ENCODE data around the gene CBFA2T3.
"Not testable (repeated sequence)": the region's sequence is repeated elsewhere in the genome, so short reads cannot be mapped to it uniquely, and the experiment has no call there.

CBFA2T3 gene

DNA sequence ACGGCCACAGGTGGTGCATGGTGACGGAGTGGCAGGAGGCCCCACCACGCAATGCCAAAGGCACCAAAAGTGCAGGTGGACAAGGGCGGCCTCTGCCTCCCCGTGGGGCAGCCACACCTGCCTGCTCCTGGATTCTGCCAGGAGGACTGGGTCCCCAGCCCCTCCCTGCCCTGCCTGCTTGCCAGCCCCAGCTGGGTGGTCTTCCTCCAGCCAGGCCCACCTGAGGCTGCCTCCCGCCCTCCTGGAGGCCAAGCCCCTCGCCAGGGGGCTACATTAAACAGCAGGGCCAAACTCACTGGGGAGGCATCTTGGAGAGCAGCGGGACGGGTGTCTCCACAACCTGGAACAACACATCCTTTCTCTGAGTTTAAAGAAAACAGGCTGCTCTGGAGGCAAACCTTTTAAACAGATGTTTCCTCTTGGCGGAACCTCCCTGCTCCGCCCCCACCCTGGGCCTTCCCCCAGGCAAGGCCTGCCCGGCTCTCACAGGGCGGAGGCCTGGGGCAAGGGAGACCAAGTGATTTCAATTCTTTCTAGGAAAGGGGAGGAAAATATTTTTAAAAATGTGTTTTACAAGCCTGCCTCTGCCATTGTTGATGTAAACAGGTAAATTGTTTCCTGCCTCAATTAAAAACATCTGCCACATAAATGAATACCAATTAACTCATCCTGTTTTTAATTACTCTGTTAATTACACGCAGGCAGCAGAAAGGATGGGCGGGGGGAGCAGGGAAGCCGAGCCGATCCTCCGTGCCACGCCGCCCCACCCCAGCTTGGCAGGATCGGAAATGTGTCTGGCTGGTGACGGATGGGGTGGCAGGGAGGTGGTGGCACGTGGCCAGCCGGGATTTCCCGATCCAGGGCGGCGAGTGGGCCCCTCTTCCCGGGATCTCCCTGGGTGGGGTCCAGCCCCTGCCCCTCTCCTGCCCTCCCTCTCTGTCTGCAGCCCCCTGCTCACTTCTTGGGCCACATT, 56.1 kb downstream of the CBFA2T3 start:
- DNase-seq = peak; percentile 39

DNA sequence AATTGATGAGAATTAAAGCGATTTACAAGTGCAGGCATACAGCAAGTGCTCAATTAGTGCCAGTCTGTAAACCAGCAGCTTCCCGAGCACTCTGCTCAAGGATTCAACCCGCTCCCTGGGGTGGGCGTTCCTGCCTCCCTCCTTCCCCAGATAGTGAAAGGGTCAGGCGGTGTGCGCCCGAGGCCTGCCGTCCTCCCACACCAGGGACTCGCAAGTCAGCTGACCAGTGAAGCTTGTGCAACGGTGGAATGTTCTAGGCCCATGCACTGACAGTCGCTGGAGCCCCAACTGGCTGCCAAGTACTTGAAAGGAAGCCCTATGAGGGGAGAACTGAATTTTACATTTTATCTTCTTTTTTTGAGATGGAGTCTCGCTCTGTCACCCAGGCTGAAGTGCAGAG, 57.1 kb downstream of the CBFA2T3 start:
- DNase-seq = no peak

DNA sequence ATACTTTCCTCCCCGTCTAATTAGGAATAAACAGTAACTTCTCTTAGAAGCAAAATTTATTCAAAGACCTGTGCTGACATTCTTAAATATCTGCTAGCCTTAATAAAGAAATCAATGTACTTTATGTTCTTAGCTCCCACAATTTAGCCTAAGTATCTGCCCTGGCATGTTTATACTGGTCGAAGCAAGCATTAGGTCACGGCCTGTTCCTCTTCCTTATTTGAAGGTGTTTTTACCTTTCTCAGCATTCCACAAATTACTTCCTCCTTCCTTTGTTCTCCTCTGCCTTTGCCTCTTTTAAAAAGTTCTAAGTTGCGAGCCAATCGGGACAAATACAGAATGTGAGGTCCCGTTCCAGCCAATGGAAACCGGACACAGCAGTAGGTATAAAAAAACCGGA, 58.1 kb downstream of the CBFA2T3 start:
- DNase-seq = not testable (repeated sequence)

DNA sequence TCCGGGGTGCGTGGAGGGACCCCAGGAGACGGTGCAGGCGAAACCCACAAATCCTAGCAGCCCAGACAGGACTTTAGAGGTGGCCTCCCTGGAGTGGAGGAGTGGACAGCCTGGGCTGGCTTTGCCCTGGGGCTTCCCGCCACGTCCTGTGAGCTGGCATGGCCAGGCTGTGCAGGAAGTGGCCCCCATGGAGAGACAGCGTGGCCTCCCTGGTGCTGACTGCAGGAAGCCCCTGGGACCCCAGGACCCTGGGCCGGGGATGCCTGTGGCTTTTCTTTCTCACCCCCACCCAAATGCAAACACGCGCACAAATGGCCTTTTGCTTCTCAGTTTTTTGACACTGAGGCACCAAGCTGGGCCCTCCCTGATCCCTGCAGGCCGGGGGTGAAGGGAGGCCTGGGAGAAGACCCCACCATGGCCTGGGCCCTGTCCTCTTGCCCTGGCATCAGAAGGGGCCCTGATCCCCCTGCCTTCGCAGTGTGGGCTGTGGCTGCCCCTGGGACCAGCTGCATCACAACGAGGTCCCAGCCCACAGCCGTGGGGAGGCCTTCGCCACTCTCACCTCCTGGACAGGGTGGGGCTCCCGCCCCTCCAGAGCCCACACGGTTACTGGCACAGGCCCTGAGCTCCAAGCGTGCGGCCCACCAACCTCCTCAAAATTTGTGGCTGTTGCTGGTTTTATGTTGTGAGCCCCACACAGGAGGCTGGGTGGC, 58.9 kb downstream of the CBFA2T3 start:
- DNase-seq = no peak

DNA sequence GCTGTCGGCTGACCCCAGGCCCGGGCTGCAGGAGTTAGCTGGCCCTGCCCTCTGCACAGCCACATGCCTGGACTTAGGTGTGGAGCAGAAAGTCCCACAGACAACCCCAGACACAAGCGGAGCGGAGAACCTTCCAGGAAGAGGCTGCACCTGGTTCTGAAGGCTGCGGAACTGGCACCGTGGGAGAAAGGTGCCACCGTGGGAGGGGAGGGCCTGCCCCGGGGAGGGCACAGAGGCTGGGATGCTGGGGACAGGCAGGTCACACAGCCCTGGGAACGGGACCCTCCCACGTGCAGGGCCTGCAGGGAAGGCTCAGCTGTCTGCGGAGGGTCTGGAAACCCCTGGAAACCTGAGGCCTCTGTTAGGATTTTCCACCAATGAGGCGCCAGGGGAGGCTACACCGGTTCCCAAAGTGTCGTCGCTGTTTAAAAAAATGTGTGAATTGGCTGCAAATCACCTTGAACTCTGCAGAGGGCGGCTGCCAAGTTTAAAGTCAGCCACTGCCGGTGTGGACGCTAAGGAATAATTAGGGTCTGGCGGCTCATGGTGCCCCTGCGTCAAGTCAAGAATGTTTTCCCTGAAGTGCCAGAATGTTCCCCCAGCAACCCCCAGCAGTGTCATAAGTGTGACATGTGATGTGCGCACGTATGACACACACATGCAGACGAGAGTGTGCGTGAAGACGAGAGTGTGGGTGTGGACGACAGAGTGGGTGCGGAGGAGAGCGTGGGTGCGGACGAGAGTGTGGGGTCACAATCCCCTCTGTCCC, 59.7 kb downstream of the CBFA2T3 start:
- DNase-seq = no peak

DNA sequence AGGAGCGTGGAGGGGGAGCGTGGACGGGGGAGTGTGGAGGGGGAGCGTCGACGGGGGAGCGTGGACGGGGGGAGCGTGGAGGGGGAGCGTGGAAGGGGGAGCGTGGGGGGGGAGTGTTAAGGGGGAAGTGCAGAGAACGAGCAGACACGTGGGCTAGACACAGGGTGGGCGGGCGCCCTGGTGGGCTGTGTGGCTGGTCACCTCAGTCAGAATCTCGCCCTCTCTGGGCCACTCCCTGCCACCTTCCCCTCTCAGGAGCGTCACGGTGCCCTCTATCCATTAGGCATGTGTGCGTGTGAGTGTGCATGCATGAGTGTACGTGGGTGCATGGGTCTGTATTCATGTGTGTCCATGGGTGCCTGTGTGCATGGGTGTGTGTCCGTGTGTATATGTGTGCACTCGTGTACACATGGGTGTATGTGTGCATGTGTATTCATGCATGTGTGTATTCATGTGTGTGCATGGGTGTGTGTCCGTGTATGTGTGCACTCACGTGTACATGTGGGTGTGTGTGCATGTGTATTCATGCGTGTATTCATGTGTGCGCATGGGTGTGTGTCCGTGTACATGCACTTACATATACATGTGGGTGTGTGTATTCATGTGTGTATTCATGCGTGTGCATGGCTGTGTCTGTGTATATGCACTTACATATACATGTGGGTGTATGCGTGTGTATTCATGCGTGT, 61.2 kb downstream of the CBFA2T3 start:
- no peak for DNase-seq

DNA sequence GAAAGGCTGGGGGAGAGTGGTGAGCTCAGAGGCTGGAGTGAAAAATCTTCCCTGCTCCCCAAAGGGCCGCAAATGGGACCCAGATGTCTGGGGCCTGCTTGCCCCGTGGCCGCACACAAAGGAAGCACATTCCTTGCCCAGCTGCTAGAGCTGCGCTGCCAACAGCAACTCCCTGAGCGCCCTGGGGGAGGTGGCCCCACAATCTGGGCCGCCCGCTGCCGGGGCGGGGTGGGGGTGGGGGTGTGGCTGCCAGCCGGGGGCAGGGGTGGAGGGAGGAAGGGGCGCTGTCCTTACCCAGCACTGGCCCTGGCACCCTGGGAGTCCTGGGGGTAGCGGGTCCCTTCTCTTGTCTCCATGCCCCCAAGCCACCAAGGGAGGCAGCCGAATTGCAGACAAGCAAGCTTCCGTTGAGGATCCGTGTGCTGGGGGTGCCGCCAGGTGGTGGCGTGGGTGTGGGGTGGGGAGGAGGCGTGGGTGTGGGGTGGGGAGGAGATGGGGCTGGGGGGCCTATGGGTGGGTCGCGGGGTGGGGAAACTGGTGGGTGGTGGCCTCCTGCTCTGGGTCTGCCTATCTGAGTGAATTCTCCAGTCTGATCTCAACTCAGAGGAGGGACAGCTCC, 62.1 kb downstream of the CBFA2T3 start:
- peak; percentile 20 for DNase-seq

DNA sequence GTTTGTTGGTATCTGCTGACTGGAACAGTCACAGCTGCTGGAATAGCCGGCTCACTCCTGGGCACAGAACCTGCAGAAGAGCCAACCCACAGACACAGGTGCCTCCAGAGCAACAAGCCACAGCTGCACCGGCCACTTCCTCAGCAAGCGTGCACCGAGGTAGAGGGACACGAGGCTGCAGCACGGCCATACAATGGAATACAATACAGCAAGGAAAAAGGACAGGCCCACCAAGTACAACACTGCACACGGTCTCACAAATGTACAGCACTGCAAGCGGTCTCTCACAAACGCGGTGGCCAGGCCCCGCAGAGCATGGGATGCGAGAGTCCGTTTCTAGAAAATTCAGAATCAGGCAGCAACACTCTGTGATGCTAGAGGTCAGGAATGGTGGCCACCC, 63.1 kb downstream of the CBFA2T3 start:
- no peak for DNase-seq

DNA sequence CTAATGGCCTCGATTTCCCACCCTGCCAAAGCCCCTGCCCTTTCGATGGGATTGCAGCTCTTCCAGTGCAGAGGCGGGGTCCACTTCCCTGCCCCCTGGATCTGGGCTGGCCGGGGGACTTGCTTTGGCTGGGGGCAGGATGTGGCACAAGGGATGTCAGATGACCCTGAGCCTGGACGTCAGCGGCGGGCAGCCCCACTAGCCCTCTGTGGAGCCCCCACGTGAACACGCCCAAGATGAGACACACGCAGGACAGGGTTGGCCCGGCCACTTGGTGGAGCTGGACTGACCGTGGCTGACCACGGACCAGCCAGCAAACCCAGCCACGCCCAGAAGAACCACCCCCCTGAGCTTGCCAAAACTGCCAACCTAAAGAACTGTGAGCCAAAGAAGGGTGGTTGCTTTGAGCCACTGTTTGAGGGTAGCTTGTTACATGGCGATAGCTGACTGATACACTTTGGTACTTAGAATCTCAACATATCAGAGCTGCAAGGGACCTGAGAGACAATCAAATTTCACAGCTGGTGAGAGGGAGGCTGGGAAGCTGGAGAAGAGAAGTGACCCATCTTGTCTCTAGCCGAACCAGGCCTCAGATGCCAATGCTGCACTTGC, 63.9 kb downstream of the CBFA2T3 start:
- DNase-seq = no peak

DNA sequence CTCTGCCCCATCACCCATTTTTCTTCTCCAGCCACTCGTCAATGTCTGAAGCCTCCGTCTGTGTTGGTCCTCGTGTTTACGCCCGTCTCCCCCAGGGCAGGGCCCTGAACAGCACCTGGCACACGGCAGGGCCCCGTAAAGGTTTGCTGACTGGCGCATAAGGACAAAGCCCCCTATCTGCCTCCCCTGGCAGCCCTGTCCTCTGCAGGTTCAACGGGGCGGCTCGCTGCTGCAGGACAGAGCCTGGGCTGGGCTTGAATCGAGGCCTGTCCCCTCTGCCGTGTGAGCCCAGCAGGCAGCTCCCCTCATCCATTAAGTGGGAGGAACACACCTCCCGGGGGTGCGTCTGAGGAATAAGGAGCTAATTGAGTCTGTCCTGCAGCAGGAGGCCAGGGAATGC, 64.5 kb downstream of the CBFA2T3 start:
- no peak for DNase-seq

DNA sequence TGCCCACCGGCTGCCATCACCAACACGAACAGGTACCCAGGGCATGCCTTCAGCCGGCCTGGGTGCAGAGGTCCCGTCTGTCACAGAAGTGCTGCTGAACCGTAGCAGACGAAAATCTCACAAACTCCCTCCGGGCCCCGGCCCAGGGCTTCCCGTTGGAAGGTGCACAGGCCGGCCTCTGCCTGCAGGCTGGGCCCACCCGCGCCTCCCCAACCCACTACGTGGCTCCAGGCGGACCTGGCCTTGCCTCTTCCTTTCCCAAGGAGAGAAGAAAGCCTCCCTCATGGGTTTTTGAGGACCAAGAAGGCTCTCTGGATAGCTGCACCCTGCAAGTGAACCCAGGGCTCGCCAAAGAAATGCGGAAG, 65.1 kb downstream of the CBFA2T3 start:
- DNase-seq = no peak

DNA sequence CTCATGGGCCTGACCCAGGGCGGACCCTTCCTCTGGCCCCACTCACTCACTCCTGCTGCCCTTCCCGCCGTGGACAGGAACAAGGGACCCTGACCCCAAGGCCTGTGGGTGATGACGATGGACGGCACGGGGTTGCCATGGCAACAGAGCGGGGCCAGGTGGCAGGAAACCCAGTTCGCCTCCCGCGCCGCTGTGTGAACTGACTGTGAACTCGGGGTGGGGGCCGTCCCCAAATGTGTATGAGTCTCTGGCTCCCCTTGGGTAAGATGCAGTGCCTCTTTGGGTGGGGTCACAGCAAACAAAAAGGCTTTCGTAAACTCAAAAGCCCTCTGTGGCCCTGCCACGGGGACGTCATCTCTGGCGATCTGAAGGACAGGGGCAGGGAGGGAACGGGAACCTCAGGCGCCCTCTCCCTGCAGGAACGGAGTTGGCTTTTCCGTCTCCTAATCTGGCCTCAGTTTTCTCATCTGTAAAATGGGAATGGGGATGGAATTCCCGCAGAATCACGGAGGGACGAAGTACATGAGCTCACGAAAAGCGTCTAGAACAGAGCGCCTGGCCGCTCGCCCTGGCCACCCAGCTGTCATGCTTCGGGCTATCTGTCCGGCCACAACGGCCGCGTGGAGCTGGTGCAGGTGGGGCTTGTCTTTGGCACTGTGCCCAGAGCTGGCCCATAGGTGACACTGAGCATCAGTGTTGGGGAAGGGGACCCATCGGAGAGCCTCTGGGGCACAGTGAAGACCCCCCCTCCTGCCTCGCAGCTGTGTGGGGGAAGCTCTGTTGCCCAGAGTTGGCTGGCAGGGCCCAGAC, 65.7 kb downstream of the CBFA2T3 start:
- DNase-seq = no peak

DNA sequence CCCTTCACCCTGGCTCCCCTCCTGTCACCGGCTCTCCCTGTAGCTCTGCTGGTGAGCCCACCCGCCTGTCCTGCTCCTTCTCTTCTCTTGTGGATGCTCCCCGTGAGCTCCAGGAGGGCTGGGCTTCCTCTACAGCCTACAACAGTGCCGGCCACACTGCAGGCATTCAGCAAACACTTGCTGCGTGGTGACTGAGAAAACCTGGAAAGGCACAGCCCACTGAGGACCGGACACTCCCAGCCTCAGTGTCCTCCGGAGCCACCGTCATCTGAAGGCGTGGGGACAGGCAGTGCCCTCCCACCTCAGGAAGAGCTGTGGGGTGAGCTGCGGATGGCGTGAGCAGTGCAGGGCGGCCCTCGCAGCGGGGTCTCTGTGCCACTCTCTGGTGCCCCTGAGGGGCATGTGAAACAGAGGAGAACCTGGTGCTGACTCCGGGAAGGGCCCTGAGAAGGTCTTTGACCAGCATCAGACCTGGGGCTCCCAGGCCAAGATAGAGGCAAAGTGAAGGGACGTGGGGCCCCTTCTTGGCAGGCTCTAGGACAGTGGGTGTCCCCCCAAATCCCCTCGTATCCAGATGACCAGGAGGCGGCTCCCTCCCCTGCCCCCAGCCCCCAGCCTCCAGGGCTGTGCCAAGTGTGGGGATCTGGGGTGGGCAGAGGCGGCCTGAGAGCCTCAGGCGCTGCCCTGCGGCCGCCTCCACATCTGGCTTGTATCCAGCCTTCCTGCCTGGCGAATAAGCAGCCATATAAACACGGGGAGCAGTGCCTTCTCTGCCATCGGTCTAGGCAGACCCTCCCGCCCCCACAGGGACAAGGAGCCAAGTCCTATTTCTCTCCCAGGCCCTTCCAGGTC, 66.5 kb downstream of the CBFA2T3 start:
- no peak for DNase-seq

DNA sequence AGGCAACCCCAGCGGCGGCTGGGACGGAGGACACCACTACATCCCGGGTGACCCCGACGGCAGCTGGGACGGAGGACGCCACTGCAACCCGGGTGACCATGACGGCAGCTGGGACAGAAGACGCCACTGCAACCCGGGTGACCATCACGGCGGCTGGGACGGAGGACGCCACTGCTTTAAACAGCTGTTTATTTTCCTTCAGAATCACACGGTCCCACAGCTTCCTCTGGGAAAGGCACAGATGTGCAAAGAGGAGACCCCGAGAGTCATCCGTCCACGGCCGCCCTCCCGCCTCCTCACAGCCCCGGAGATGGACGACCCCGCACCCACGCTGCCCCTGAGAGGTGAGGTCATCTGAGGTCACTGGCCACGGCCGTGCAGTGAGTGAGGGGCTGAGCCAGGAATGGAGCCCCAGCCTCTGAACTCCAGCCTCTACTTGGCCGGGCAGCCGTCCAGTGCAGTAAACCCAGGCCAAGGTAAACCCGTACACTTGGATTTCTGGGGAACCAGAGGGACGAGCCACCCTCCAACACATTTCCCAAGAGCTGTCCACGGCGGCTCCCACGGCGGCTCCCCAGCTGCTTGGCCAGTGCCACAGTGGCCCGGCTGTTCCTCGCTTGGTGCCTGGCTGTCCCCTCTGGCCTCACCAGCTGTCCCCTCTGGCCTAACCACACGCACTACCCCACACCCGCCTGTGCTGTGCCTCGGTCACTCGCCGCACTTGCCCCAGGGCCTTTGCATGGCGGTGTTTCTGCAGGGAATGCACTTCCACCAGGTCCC, 67.4 kb downstream of the CBFA2T3 start:
- no peak for DNase-seq

DNA sequence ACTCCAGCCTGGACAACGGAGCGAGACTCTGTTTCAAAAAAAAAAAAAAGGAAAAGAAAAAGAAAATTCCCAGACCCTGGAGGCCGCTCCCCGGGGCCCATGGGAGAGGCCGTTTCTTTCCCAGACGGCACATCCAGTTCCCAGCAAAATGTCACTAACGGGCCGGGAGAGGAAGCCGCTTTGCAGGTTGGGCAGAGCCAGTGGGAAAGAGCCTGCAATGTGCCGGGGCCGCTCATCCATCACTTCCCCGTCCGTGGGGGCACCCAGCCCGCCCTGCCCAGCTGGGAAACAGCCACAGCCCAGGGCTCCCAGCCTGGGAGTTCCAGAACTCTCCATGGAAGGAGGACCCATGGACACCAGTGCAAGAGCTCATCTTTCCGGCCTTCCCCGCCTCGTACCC, 68.7 kb downstream of the CBFA2T3 start:
- no peak for DNase-seq

DNA sequence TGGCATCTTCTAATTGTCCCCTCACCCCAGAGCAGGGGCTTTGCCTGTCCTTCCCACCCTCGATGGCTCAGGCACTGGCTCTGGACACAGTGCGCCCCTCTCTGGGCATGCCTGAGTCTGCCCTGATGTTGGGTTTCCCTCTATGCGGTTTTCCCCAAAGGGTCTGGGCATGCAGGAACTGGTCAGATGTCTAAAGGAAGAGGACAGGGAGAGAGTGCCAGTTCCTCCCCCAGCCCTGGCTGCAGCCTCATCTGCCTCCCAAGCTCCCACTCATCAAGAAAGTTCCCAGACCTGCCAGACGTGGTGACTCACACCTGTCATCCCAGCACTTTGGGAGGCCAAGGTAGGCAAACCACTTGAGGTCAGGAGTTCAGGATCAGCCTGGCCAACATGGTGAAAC, 69.2 kb downstream of the CBFA2T3 start:
- peak; percentile 71 for DNase-seq

DNA sequence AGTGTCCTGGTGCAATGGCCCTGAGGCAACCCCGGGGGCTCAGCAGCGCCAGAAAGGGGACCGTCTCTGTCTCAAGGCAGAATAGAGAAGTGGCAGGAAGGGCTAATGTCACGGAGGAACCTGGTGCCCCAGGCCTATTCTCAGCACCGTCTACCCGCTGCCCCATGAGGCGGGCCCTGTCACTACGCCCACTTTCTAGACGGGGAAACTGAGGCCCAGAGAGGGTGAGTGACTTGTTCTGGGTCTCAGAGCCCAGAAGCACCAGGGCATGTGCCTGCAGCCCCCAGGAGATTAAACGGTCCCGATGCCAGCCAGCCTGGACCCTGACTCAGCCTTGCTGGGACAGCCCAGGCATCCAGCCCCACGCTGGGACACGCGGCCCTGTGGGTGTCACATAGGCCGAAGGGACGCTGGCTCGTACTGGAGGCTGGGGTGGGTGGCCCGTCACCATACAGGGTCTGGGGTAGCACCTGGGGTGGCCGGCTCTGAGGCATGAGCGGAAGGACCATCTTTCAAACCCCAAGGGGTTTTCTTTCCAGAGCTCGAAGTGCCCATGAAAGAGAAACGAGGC, 70.4 kb downstream of the CBFA2T3 start:
- DNase-seq = no peak

DNA sequence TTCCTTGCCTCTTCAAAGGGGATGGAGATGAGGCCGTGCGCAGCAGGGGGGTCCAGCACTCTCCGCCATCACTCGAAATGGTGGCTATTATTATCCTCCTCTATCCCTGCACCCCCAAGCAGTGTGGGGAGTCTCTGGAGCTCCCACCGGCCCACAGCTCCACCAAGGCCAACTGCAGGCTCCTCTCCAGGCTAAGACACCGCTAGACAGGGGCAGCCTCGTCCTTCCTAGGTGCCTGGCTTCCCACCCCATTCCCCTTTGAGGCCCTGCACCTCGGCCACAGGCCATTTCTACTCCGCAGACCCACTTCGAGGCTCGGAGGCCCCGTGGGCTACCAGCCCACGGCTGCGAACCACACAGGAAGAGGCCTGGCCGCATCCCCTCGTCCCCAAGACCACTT, 71.0 kb downstream of the CBFA2T3 start:
- no peak for DNase-seq

DNA sequence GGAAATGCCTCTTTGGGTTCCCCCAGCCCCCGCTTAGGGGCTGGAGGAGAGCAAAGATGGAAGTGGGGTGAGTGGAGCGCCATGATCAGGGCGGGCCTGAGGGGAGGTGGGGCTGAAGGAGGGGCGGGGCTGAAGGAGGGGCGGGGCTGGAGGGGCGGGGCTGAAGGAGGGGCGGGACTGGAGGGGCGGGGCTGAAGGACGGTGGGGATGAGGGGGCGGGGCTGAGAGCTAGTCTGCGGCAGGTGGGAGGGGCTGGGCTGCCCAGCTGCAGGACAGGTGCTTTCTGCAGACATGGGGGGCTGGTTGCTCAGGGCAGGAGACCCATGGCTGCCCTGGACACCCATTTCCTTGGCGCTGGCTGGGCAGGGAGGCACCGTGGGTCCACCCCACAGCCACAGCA, 71.4 kb downstream of the CBFA2T3 start:
- no peak for DNase-seq
